Aorta (tissue), 5 donors: ENCODE results near the gene CAMK2G. TPM values are rescaled to one million over a fixed set of nuclear protein-coding genes. Genes with fewer than 3 reads are reported as not detected.
"Not testable (repeated sequence)": the region's sequence is repeated elsewhere in the genome, so short reads cannot be mapped to it uniquely, and the experiment has no call there.

Experiments used
- ATAC-seq: fragments of 200-7000 bp; cut with Tn5 transposase; one replicate; pipeline ENCODE4 v1.9.1; 2022; ENCODE audit warnings: moderate library complexity; ENCODE audit not compliant: low FRiP score
- DNase-seq, 2 donors: peaks; one replicate each; pipeline ENCODE4 v3.0.0-alpha.2; 2020
- H3K27ac ChIP-seq, 2 donors: one replicate each; pipeline ENCODE4 v1.5.1; 2013; ENCODE audit warnings: low read length in 2 of 2, mild to moderate bottlenecking in 2 of 2, moderate library complexity in 2 of 2, control low read depth in 1 of 2, inconsistent platforms in 1 of 2, low read depth in 1 of 2
- H3K27me3 ChIP-seq, 2 donors: one replicate each; pipeline ENCODE4 v1.6.1; 2013; ENCODE audit warnings: control low read depth in 1 of 2, low read length in 1 of 2, mild to moderate bottlenecking in 1 of 2, moderate library complexity in 1 of 2; ENCODE audit not compliant: insufficient read depth in 2 of 2, control insufficient read depth in 1 of 2
- H3K36me3 ChIP-seq, 2 donors: one replicate each; pipeline ENCODE4 v1.6.1; 2013; ENCODE audit warnings: control low read depth in 1 of 2, low read length in 1 of 2, mild to moderate bottlenecking in 1 of 2; ENCODE audit not compliant: insufficient read depth in 2 of 2, control insufficient read depth in 1 of 2
- H3K4me1 ChIP-seq, 2 donors: one replicate each; pipeline ENCODE4 v1.6.1; 2013; ENCODE audit warnings: low read length in 2 of 2, control low read depth in 1 of 2, mild to moderate bottlenecking in 1 of 2, moderate library complexity in 1 of 2; ENCODE audit not compliant: insufficient read depth in 2 of 2, control insufficient read depth in 1 of 2
- H3K4me3 ChIP-seq, 2 donors: one replicate each; pipeline ENCODE4 v1.5.1; 2013; ENCODE audit warnings: low read length in 2 of 2, control low read depth in 1 of 2, mild to moderate bottlenecking in 1 of 2
- H3K9me3 ChIP-seq: one replicate; pipeline ENCODE4 v1.6.1; 2013; ENCODE audit warnings: mild to moderate bottlenecking, low read length; ENCODE audit not compliant: control insufficient read depth
- WGBS, 2 donors: extraction: QIAGEN DNeasy Blood & Tissue Kit; methylation state at CpG; one replicate each; pipeline ENCODE4 v1.1.7; 2013; 5-methylcytosine and 5-hydroxymethylcytosine counted together
- intact Hi-C, 2 donors: fragments of 100-400 bp; cut with DNase I; formaldehyde crosslinking; loops; one replicate each; pipeline versions ENCODE4 v1.14.2 to v1.15.0; 2022
- long read RNA-seq, 2 donors: library from polyadenylated mRNA; unstranded; transcript quantifications; one replicate each; pipeline ENCODE4 v2.0.0, GENCODE V29; 2020 to 2021
- polyA plus RNA-seq, 2 donors: library from polyadenylated mRNA; stranded (reverse); fragments of 200-250 nt; gene quantifications; one replicate each; pipeline ENCODE4 v1.2.3, GENCODE V29; 2013
- total RNA-seq, 2 donors: library from RNA; stranded (reverse); fragmentation: NEBNext Ultra II Directional; extraction: Animal tissue kit (Norgen Biotek cat#: 25700); gene quantifications; one replicate each; pipeline ENCODE4 v1.2.1, GENCODE V29; 2021
- donor health status: healthy with polysubstance abuse.
- donor health status: Bipolar disorder and iron deficiency.
- donor health status: DM: no; HTN: no; CAD: no.
- donor health status: DM: no; HTN: no; CAD: no.
- donor health status: DM: yes; HTN: yes; CAD: no.

The CAMK2G gene
- total RNA-seq (10 to 100 TPM; 70.6 to 76.7 TPM), polyA plus RNA-seq (10 to 100 TPM; 37.1 to 70.9 TPM)
- long read RNA-seq, donor 1, transcript CAMK2G-204 (19 exons, 3,563 nt), result minor isoform, 30 of 707 reads
- long read RNA-seq, donor 1, transcript CAMK2G-205 (20 exons, 1,822 nt), result minor isoform, 8 of 707 reads
- long read RNA-seq, donor 1, transcript CAMK2G-203 (21 exons, 3,818 nt), result minor isoform, 33 of 707 reads
- long read RNA-seq, donor 1, transcript CAMK2G-206 (21 exons, 3,767 nt), result major isoform, 102 of 707 reads
- long read RNA-seq, donor 1, partial matches to known transcripts, result 87 of 707 reads
- long read RNA-seq, donor 1, other reads (novel, unspliced or antisense), result 442 of 707 reads
- long read RNA-seq, donor 2, partial matches to known transcripts, result 4 of 48 reads
- long read RNA-seq, donor 2, other reads (novel, unspliced or antisense), result 37 of 48 reads

DNA sequence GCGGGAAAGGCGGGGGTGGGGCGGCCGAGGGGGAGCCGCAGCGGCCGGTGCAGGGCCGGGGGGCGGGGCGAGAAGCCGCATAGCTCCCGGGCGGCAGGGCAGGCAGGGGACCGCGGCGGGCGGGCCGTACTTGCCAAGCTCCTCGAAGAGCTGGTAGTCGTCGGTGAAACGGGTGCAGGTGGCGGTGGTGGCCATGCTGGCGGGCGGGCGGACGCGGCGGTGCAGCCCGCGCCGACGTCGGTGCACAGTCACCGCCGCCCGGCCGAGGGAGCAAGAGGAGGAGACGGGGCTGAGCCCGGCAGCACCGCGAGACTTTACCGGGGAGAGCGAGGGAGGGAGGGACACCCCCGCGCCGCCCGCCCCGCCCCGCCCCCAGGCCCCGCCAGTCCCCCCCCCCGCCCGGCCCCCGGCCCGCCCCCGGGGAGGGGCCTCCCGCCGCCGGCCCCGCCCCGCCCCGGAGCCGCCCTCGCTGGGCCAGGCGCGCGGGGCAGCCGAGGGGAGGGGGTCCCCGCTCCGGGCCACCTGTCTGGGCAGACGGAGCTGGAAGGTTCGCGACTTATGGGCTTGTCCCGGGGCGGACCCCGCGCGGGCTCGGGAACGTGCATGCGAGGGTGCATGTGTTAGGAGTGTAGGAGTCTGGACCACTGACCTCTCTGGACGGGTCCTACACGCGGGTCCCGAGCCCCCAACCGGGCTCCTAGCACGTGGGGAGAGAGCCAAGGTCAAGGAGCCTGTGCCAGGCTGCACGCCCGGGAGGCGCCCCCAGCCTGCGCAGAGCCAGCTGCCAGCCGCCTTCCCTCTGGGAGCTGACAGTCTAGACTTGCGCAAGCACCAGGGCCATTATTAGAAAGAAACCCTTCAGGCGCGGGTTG lies at the start of gene CAMK2G:
Gene CAMK2G, minus strand, starts transcription at position 289 of the 872 bp plus-strand sequence. Its CDS starts 94 bp downstream, at position 195.
- WGBS, 2 donors, result 1 to 2% methylated on average over 33 to 95 of the region's 95 CpGs

DNA sequence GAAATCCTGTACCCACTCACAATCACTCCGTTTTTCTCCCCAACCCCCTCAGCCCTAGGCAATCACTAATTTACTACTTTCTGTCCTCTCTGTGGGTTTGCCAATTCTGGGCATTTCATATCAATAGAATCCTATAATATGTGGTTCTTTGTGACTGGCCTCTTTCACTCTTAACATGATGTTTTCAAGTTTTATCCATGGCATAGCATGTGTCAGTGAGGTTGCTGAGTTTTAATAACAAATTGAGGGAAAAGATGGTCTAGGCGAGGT lies 48.4 kb upstream of the CAMK2G start:
- Histone ChIP-seq H3K36me3 (no peaks in the 10 kb centered on the region), H3K4me3 (no peak overlapping the region), H3K27ac (no peak overlapping the region), H3K4me1 (no peaks in the 10 kb centered on the region), H3K27me3 (no peaks in the 10 kb centered on the region), H3K9me3 (no peaks in the 10 kb centered on the region)
- DNase-seq (no peak), ATAC-seq (no peak)
- 97 to 98% methylated on average over 2 of the region's 2 CpGs for WGBS, 2 donors
- intact Hi-C loops, result no loop called here

More for the DNA sequence above, at the start of gene CAMK2G:
- DNase-seq (peak; percentile 93 to 95), ATAC-seq (peak; percentile 93)
- H3K36me3 ChIP-seq, result peaks cover 0 to 6% of the 10 kb centered on the region in 2 donors
- peak within 1 kb of the TSS; percentile 85 to 98 for H3K4me3 ChIP-seq
- H3K4me1 ChIP-seq, result peaks cover 2% of the 10 kb centered on the region in 2 donors
- no peaks in the 10 kb centered on the region for H3K27me3 ChIP-seq
- peak within 1 kb of the TSS in 1 of 2 donors; percentile 46 for H3K27ac ChIP-seq
- intact Hi-C loops, result loop anchor here in 1 of 2 donors (5.0 kb wide), 1 partner anchor 102 kb away; a partner anchor contains a TSS
- no peaks in the 10 kb centered on the region for H3K9me3 ChIP-seq

DNA sequence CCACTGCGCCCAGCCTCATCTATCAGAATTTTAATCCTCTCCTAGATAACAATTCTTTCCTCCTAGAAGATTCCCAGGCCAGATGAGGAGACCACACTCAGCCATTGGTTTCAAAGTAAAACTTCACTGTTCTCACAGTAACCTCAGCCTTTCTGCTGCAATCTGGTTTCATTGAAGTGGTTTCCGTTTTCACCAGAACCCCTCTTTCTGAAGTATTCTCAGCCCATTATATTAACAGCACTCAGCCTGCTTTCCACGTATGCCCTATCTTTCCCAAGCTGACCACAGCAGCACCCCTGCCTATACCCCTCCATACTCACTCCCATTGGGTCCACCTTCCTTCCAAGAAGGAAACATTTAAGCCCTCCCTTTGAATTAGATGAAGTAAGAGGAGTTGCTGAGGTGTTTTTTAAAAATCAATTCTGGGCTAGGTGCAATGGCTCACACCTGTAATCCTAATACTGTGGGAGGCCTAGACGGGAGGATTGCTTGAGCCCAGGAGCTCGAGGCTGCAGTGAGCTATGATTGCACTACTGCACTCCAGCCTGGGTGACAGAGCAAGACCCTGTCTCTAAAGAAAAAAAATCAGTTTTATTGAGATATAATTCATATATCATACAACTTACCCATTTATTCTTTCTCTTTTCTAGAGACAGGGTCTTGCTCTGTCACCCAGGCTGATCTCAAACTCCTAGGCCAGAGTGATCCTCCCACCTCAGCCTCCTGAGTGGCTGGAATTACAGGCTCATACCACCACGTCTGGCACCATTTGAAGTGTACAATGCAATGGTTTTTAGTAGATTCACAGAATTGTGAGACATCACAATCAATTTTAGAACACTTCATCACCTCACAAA lies 47.9 kb upstream of the CAMK2G start:
- no peak for ATAC-seq
- 91 to 93% methylated on average over 6 of the region's 6 CpGs for WGBS, 2 donors
- intact Hi-C loops, result no loop called here
- H3K4me3 ChIP-seq, result no peak overlapping the region
- H3K9me3 ChIP-seq, result no peaks in the 10 kb centered on the region
- no peaks in the 10 kb centered on the region for H3K27me3 ChIP-seq
- no peaks in the 10 kb centered on the region for H3K4me1 ChIP-seq
- no peak for DNase-seq
- no peak overlapping the region for H3K27ac ChIP-seq
- no peaks in the 10 kb centered on the region for H3K36me3 ChIP-seq

- Histone ChIP-seq H3K9me3 (no peaks in the 10 kb centered on the region), H3K27me3 (no peaks in the 10 kb centered on the region), H3K4me1 (no peaks in the 10 kb centered on the region), H3K36me3 (peaks cover 0 to 5% of the 10 kb centered on the region in 2 donors), H3K27ac (peak overlapping the region in 1 of 2 donors; percentile 14), H3K4me3 (no peak overlapping the region)
- 27% methylated on average over 4 of the region's 4 CpGs for WGBS, 2 donors
- DNase-seq, result peak in 1 of 2 donors; percentile 64
- intact Hi-C loops, result no loop called here
- ATAC-seq, result peak; percentile 78
These were observed 45.7 kb upstream of the CAMK2G start for GRCh38 chr10:73920089-73920488.

DNA sequence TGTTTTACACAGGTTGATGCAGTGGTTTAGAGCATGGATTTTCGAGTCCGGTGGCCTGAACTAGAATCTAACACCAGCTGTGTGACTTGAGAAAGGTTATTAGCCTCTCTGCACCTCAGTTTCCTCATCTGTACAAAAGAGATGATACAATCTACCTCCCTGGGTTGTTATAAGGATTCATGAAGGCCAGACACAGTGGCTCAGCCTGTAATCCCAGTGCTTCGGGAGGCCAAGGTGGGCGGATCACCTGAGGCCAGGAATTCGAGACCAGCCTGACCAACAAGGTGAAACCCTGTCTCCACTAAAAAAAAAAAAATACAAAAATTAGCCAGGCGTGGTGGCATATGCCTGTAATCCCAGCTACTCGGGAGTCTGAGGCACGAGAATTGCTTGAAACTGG lies 45.1 kb upstream of the CAMK2G start:
- DNase-seq, H3K27me3 ChIP-seq, H3K27ac ChIP-seq, H3K4me3 ChIP-seq, intact Hi-C loops, H3K4me1 ChIP-seq, H3K9me3 ChIP-seq, H3K36me3 ChIP-seq, ATAC-seq: not testable (repeated sequence)
- WGBS, 2 donors, result 84 to 86% methylated on average over 8 of the region's 8 CpGs

GRCh38 chr10:73917566-73918305 lies 43.4 kb upstream of the CAMK2G start:
- intact Hi-C loops, result no loop called here
- WGBS, 2 donors, result 98% methylated on average over 3 of the region's 3 CpGs
- no peak overlapping the region for H3K27ac ChIP-seq

DNA sequence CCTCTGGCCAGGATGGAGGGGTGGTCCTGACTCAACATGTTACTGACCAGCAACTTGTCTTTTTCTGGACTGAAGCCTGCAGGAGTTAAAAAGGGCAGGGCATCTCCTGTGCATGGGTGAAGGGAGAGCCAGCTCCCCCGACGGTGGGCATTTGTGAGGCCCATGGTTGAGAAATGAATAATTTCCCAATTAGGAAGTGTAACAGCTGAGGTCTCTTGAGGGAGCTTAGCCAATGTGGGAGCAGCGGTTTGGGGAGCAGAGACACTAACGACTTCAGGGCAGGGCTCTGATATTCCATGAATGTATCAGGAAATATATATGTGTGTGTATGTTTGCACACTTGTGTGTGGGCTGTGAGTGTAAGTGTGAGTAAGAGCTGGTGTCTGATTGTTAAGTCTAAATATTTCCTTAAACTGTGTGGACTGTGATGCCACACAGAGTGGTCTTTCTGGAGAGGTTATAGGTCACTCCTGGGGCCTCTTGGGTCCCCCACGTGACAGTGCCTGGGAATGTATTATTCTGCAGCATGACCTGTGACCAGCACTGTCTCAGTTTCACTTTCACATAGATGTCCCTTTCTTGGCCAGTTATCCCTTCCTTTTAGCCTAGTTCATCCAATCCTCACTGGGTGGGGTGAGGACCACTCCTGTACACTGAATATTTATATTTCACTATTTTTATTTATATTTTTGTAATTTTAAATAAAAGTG lies 42.6 kb upstream of the CAMK2G start:
- Histone ChIP-seq H3K27ac (no peak overlapping the region), H3K9me3 (no peaks in the 10 kb centered on the region), H3K36me3 (peaks cover 0 to 5% of the 10 kb centered on the region in 2 donors), H3K4me3 (no peak overlapping the region), H3K27me3 (no peaks in the 10 kb centered on the region), H3K4me1 (no peaks in the 10 kb centered on the region)
- DNase-seq, result no peak
- intact Hi-C loops, result no loop called here
- WGBS, 2 donors, result 73 to 75% methylated on average over 5 of the region's 5 CpGs
- no peak for ATAC-seq

More at GRCh38 chr10:73917566-73918305, 43.4 kb upstream of the CAMK2G start:
- H3K27me3 ChIP-seq, result no peaks in the 10 kb centered on the region
- H3K9me3 ChIP-seq, result no peaks in the 10 kb centered on the region
- H3K4me3 ChIP-seq, result no peak overlapping the region
- no peak for DNase-seq
- ATAC-seq, result no peak
- no peaks in the 10 kb centered on the region for H3K4me1 ChIP-seq
- peaks cover 0 to 5% of the 10 kb centered on the region in 2 donors for H3K36me3 ChIP-seq
